ENCODE data around the gene SCYL1. TPM values are rescaled to one million over a fixed set of nuclear protein-coding genes. Genes with fewer than 3 reads are reported as not detected.

Gene SCYL1
- total and polyA plus RNA-seq, 2 of the 4 experiments (the other 2 are of a cell fraction) = 96.4 to 150 TPM

- no peak for TF ChIP-seq ELK1 (IDR thresholded peaks at IDR 0.05; ENCODE audit: borderline replicate concordance, low read depth, low read length)
- no peak for TF ChIP-seq NFE2L2 (IDR thresholded peaks at IDR 0.05; ENCODE audit: low read depth, low read length)
Measured at GRCh38 chr11:65576867-65577755, 52.2 kb downstream of the SCYL1 start (continued).

- H3K4me3 ChIP-seq (ENCODE audit: insufficient read depth, low read depth, low read length) = no peak overlapping the region
- no peak overlapping the region for H2BK15ac ChIP-seq (ENCODE audit: low read depth, low read length)
- ChIA-PET POLR2A (ENCODE audit: unreplicated experiment) (no interaction called here), CTCF (no interaction called here)
- peak overlapping the region; percentile 72 for H3K27ac ChIP-seq (ENCODE audit: insufficient read depth, low read length)
- no peak overlapping the region for H2BK20ac ChIP-seq (ENCODE audit: low read depth, low read length)
- peak overlapping the region; percentile 95 for H2AK9ac ChIP-seq (replicated peaks; ENCODE audit: low read depth, low read length, poor library complexity)
- H3K18ac ChIP-seq (ENCODE audit: low read depth, low read length) = 0 out of 2 replicates have a peak overlapping the region, but pooled peaks have one; percentile 17
- intact Hi-C loops (cut with micrococcal nuclease) (loop anchor here (2.0 kb wide), 1 partner anchor 13 kb away; no protein-coding TSS in a partner anchor), in situ Hi-C loops (cut with MboI; ENCODE audit: low sequenced_read_pairs) (no loop called here), dilution Hi-C loops (cut with HindIII; ENCODE audit: low sequenced_read_pairs, unreplicated experiment) (no loop called here)
- H2BK5ac ChIP-seq (ENCODE audit: low read depth, low read length, poor library complexity, severe bottlenecking) = peak overlapping the region; percentile 40
- H4K91ac ChIP-seq (ENCODE audit: insufficient read depth, low read depth, low read length) = peak overlapping the region; percentile 27
- H3K9me3 ChIP-seq (ENCODE audit: control insufficient read depth, insufficient read depth, low read length) = no peaks in the 10 kb centered on the region
- H3K23ac ChIP-seq (ENCODE audit: low read depth, low read length) = peak overlapping the region; percentile 50
- H2AFZ ChIP-seq (replicated peaks; ENCODE audit: low read length, poor library complexity) = peak overlapping the region; percentile 70
- no peak for DNase-seq
- peaks cover 25% of the 10 kb centered on the region for H4K20me1 ChIP-seq (ENCODE audit: insufficient read depth, low read length)
- H3K4ac ChIP-seq (ENCODE audit: low read depth, low read length) = peak overlapping the region; percentile 75
- peaks cover 26% of the 10 kb centered on the region; the same call in 1 of the 2 replicates for H3K36me3 ChIP-seq (ENCODE audit: control insufficient read depth, insufficient read depth, low read length)
- H3K79me1 ChIP-seq (ENCODE audit: low read depth in 1 of 2, low read length in 2 of 2) = peaks cover 20 to 55% of the 10 kb centered on the region in 2 experiments; a peak in 3 of 4 replicates
- no peak for ATAC-seq (ENCODE audit: low read depth)
- peak overlapping the region; percentile 83 for H2AK5ac ChIP-seq (ENCODE audit: low read depth, low read length)
- H3K4me1 ChIP-seq (ENCODE audit: control insufficient read depth, insufficient read depth, low read length) = peaks cover 29% of the 10 kb centered on the region
- H4K8ac ChIP-seq (ENCODE audit: low read depth in 2 of 2, low read length in 2 of 2) = peak overlapping the region in 1 of 2 experiments; percentile 38; a peak in 1 of 4 replicates
- H3K56ac ChIP-seq (ENCODE audit: extremely low read depth, insufficient read depth, low read length) = no peak overlapping the region
- 0% methylated on average over 1 of the region's 8 CpGs; no CpG with 5 or more reads in 1 of the 2 experiments for WGBS, 2 experiments (ENCODE audit: extremely low coverage in 2 of 2, insufficient read length in 1 of 2)
- H3K9me1 ChIP-seq (ENCODE audit: insufficient read depth, low read length) = peaks cover 8% of the 10 kb centered on the region
- H3K4me2 ChIP-seq (ENCODE audit: low read depth, low read length) = peak overlapping the region; percentile 69
- peak overlapping the region; percentile 11; the same call in 1 of the 2 replicates for H2BK120ac ChIP-seq (ENCODE audit: low read depth, low read length)
- no TSS peak for BruUV-seq (replicated peaks)
- TF ChIP-seq POLR2A (IDR thresholded peaks at IDR 0.05; ENCODE audit: low read depth, low read length) (peak; percentile 10; the same call in 1 of the 2 replicates), CHD1 (IDR thresholded peaks at IDR 0.05; ENCODE audit: low read depth, low read length) (no peak)
- H3K14ac ChIP-seq (replicated peaks; ENCODE audit: low read depth, low read length) = peak overlapping the region; percentile 52; the same call in 1 of the 2 replicates
- no peaks in the 10 kb centered on the region for H3K27me3 ChIP-seq (ENCODE audit: control insufficient read depth, insufficient read depth, low read length)
- peak overlapping the region; percentile 8; the same call in 1 of the 2 replicates for H3K9ac ChIP-seq (ENCODE audit: low read depth, low read length)
- H4K5ac ChIP-seq (ENCODE audit: low read depth, low read length) = no peak overlapping the region
Measured at GRCh38 chr11:65577756-65578109, 52.9 kb downstream of the SCYL1 start.

All from IMR-90 (cell line).